ENCODE results near the gene OR1E1.
"Not testable (repeated sequence)": the region's sequence is repeated elsewhere in the genome, so short reads cannot be mapped to it uniquely, and the experiment has no call there.

DNA sequence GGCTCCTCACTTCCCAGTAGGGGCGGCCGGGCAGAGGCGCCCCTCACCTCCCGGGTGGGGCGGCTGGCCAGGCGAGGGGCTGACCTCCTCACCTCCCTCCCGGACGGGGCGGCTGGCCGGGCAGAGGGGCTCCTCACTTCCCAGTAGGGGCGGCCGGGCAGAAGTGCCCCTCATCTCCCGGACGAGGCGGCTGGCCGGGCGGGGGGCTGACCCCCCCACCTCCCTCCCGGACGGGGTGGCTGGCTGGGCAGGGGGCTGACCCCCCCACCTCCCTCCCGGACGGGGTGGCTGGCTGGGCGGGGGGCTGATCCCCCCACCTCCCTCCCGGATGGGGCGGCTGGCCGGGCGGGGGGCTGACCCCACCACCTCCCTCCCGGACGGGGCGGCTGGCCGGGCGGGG is 27.0 kb downstream of the OR1E1 start:
- not testable (repeated sequence) for TF ChIP-seq CTCF (IDR thresholded peaks at IDR 0.05; ENCODE audit: insufficient read depth, low read depth, low read length); EZH2 (IDR thresholded peaks at IDR 0.05; ENCODE audit: insufficient read depth, low read length)
